Activated naive CD8-positive, alpha-beta T cell treated with anti-CD3 and anti-CD28 coated beads, Interleukin-2, amount 10 ng/mL, durations not matched to agents 7 days and 5 days (primary cell): ENCODE results near the gene OR6S1. TPM values are rescaled to one million over a fixed set of nuclear protein-coding genes. Genes with fewer than 3 reads are reported as not detected.
"Not testable (repeated sequence)": the region's sequence is repeated elsewhere in the genome, so short reads cannot be mapped to it uniquely, and the experiment has no call there.

Source experiments
- ATAC-seq: fragments of 150-1000 bp; cut with Tn5 transposase; one replicate; pipeline ENCODE4 v1.10.0; 2021; ENCODE audit warnings: low read depth, moderate library complexity
- POLR2A ChIA-PET: fragments of 350-600 bp; sonication (Branson Sonifier 250); formaldehyde crosslinking; loops from one replicate; lab custom pipeline; 2021; ENCODE audit warnings: antibody characterized with exemption; lab: Charles Lee
- DNase-seq: peaks from one replicate; pipeline ENCODE4 v3.0.0; 2021
- H3K27ac Mint-ChIP-seq: one replicate; pipeline ENCODE4 v1.8.0; 2022; ENCODE audit warnings: mild to moderate bottlenecking, mixed read lengths
- H3K27me3 Mint-ChIP-seq: one replicate; pipeline ENCODE4 v1.8.0; 2022; ENCODE audit warnings: mild to moderate bottlenecking, moderate library complexity, mixed read lengths
- H3K36me3 Mint-ChIP-seq: one replicate; pipeline ENCODE4 v1.8.0; 2021; ENCODE audit warnings: mild to moderate bottlenecking, mixed read lengths
- H3K4me1 Mint-ChIP-seq: one replicate; pipeline ENCODE4 v1.8.0; 2021; ENCODE audit warnings: mixed read lengths
- H3K4me3 Mint-ChIP-seq: one replicate; pipeline ENCODE4 v1.8.0; 2022; ENCODE audit warnings: mild to moderate bottlenecking, moderate library complexity, mixed read lengths
- H3K9me3 Mint-ChIP-seq: one replicate; pipeline ENCODE4 v1.8.0; 2021; ENCODE audit warnings: mixed read lengths
- total RNA-seq, 2 experiments: library from RNA; stranded (reverse); gene quantifications; one replicate each; pipeline ENCODE4 v1.2.3, GENCODE V29; 2021

The OR6S1 gene
- total RNA-seq, 2 experiments from 2014 or later = not detected

- Mint-ChIP-seq H3K4me3 (no peak overlapping the region), H3K27me3 (peaks cover 45% of the 10 kb centered on the region), H3K4me1 (peaks cover 36% of the 10 kb centered on the region), H3K9me3 (no peaks in the 10 kb centered on the region), H3K27ac (no peak overlapping the region), H3K36me3 (no peaks in the 10 kb centered on the region)
- DNase-seq = no peak
- no peak for ATAC-seq
- POLR2A ChIA-PET = no interaction called here
These were observed 18.4 kb upstream of the OR6S1 start for GRCh38 chr14:20659813-20660395.

- peaks cover 37% of the 10 kb centered on the region for H3K4me1 Mint-ChIP-seq
- H3K27me3 Mint-ChIP-seq = peaks cover 47% of the 10 kb centered on the region
- H3K27ac Mint-ChIP-seq = no peak overlapping the region
- POLR2A ChIA-PET = no interaction called here
- no peaks in the 10 kb centered on the region for H3K9me3 Mint-ChIP-seq
- H3K36me3 Mint-ChIP-seq = no peaks in the 10 kb centered on the region
- DNase-seq (no peak), ATAC-seq (no peak)
- no peak overlapping the region for H3K4me3 Mint-ChIP-seq
These were observed 17.8 kb upstream of the OR6S1 start for GRCh38 chr14:20659336-20659735.

- Mint-ChIP-seq H3K4me3 (no peak overlapping the region), H3K9me3 (no peaks in the 10 kb centered on the region), H3K27me3 (peaks cover 53% of the 10 kb centered on the region), H3K36me3 (no peaks in the 10 kb centered on the region), H3K27ac (no peak overlapping the region), H3K4me1 (peaks cover 40% of the 10 kb centered on the region)
- DNase-seq (no peak), ATAC-seq (no peak)
- POLR2A ChIA-PET = no interaction called here
These were observed 16.8 kb upstream of the OR6S1 start for GRCh38 chr14:20658246-20658645.

DNA sequence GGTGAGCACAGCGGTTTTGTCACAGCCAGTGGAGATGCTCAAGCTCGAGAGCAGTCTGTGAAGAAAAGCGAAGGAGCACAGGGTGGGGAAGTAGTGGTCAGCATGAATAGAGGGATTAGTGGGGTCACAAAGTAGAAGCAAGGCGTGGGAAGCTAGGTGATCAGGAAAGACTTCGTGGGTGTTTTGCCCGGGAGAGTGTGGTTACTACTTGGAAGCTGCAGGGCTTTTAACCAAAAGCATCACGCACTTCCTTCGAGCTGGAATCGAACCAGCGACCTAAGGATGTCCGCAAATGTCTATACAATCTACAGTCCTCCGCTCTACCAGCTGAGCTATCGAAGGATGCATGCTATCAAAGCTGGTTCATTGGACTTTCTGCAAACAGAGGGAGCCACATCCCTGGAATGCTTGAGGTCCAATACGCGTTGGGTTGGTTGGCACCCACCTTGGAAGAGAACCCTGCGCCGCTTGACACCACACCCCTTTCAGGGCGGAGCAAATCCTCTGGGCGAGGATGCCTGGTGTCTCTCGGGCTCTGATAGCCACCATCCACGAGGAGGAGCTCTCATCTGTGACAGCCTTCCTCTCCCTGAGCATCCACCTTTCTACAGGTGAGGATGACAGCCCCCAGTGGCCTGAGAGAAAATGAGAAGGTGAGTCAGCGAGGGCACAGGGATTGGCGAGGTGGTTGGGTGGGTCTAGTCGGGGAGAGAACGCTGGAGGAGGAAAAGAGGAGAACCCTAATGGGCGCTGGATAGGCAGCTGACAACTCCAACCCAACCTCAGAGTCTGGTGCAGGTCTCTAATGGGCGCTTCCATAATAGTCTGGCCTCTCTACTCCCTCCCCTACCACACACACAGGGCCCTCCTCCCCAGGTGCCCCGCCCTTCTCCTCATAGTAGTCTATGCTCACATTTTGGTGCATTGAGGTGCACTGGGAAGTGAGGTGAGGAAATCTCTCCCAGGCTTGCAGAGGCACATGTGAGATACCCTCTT, 16.0 kb upstream of the OR6S1 start:
- Mint-ChIP-seq H3K27ac (no peak overlapping the region), H3K27me3 (peaks cover 60% of the 10 kb centered on the region), H3K4me1 (peaks cover 39% of the 10 kb centered on the region), H3K9me3 (no peaks in the 10 kb centered on the region), H3K4me3 (no peak overlapping the region), H3K36me3 (no peaks in the 10 kb centered on the region)
- ATAC-seq (peak; percentile 61), DNase-seq (no peak)
- POLR2A ChIA-PET = no interaction called here

DNA sequence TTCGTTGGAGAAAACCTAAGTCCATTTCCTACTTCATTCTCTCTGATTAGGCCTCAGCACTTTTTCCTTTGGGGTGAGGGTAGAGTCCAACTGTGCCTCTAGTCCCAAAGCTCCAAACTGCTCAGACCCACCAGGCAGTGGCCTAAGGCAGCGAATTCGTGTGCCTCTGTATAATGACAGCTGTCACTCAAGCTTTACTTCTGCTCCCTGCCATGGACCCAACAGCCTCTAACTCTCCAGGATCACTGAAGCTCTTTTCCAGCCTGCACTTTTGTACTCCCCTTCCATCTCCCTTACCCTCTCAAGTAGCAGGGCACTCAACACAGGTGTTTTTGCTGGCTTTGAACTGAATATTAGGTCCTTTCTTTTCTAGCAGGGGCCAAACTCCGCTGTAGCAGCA, 14.8 kb upstream of the OR6S1 start:
- Mint-ChIP-seq H3K4me3 (no peak overlapping the region), H3K9me3 (no peaks in the 10 kb centered on the region), H3K27ac (no peak overlapping the region), H3K4me1 (peaks cover 29% of the 10 kb centered on the region), H3K36me3 (no peaks in the 10 kb centered on the region), H3K27me3 (peaks cover 73% of the 10 kb centered on the region)
- DNase-seq (no peak), ATAC-seq (no peak)
- POLR2A ChIA-PET = no interaction called here

DNA sequence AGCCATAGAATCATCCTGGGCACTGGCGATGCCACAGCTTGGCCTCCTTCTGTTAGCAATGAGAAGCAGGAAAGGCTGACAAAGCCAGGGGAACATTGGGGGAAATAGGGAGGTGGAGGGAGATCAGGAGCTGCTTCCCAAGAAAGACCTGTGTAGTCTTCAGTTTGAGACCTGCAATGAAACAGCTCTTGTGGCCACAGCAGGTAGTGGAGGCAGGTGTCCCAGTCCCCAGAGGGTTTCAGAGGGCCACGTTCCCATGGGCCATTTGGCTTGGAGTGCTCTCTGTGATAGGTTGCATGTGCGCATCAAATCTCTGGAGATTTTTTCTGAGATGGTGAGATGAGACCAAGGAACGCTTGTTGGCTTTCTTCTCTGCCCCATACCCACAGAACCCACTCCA, 14.4 kb upstream of the OR6S1 start:
- H3K36me3 Mint-ChIP-seq = no peaks in the 10 kb centered on the region
- no peaks in the 10 kb centered on the region for H3K9me3 Mint-ChIP-seq
- POLR2A ChIA-PET = no interaction called here
- ATAC-seq (no peak), DNase-seq (no peak)
- peaks cover 29% of the 10 kb centered on the region for H3K4me1 Mint-ChIP-seq
- no peak overlapping the region for H3K4me3 Mint-ChIP-seq
- H3K27me3 Mint-ChIP-seq = peaks cover 75% of the 10 kb centered on the region
- no peak overlapping the region for H3K27ac Mint-ChIP-seq

GRCh38 chr14:20652996-20653975, 11.8 kb upstream of the OR6S1 start:
- H3K36me3 Mint-ChIP-seq = no peaks in the 10 kb centered on the region
- ATAC-seq = peak; percentile 39
- peak overlapping the region; percentile 61 for H3K4me3 Mint-ChIP-seq
- peaks cover 26% of the 10 kb centered on the region for H3K4me1 Mint-ChIP-seq
- peaks cover 80% of the 10 kb centered on the region for H3K27me3 Mint-ChIP-seq
- H3K27ac Mint-ChIP-seq = no peak overlapping the region
- POLR2A ChIA-PET = interaction anchor here (0.5 to 1.0 kb wide), 3 partner anchors 28 kb away, joined by 3 read pairs; no protein-coding TSS in a partner anchor
- H3K9me3 Mint-ChIP-seq = no peaks in the 10 kb centered on the region
- no peak for DNase-seq

DNA sequence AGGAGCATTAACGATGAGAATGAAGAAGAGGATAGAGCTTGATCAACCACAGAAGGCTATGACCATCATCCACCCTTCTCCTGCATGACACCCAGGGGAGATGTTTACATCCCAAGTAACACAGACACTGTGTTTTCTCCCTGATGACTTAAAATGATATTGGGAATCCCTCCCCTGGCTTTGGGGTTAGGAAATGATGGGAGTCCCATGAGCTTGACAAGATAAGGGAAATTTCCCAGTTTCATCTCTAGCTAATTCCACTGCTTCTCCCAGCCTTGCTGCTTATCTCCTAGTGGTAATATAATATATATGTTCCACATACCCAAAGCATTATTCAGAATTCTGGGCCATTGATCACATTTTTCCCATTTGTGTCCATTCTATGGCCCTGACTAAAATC, 4.0 kb upstream of the OR6S1 start:
- no peak overlapping the region for H3K27ac Mint-ChIP-seq
- POLR2A ChIA-PET = interaction anchor here (0.7 kb wide), 1 partner anchor 23 kb away, joined by 3 read pairs; no protein-coding TSS in a partner anchor

GRCh38 chr14:20644520-20644919, 3.0 kb upstream of the OR6S1 start:
- ATAC-seq (no peak), DNase-seq (no peak)
- H3K4me1 Mint-ChIP-seq = no peaks in the 10 kb centered on the region
- H3K4me3 Mint-ChIP-seq = no peak overlapping the region
- no peaks in the 10 kb centered on the region for H3K9me3 Mint-ChIP-seq
- H3K27ac Mint-ChIP-seq = no peak overlapping the region
- H3K36me3 Mint-ChIP-seq = no peaks in the 10 kb centered on the region
- POLR2A ChIA-PET = no interaction called here
- H3K27me3 Mint-ChIP-seq = peaks cover 50% of the 10 kb centered on the region

More for the DNA sequence above, 4.0 kb upstream of the OR6S1 start:
- ATAC-seq (no peak), DNase-seq (no peak)
- H3K36me3 Mint-ChIP-seq = no peaks in the 10 kb centered on the region
- no peaks in the 10 kb centered on the region for H3K9me3 Mint-ChIP-seq
- H3K4me1 Mint-ChIP-seq = no peaks in the 10 kb centered on the region
- H3K4me3 Mint-ChIP-seq = no peak overlapping the region
- H3K27me3 Mint-ChIP-seq = peaks cover 55% of the 10 kb centered on the region

DNA sequence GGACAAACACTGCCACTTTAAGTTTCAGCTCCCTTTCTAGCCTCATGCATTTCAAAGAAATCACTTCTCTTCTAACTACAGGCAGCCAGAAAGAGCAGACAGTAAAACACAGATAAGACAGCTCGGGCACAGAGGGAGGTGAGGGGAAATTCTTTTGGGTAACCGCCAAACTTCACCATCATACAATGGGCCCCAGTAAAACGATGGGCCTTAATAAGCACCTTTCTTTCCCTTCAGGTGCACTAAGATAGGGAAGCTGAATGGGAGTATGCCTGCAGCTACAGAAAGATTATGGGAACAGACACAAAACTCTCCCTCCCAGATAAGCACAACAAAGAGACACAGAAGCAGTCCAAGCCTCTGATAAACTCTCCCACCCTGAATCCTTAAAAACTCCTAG, 1.3 kb upstream of the OR6S1 start:
- POLR2A ChIA-PET, H3K36me3 Mint-ChIP-seq, DNase-seq, H3K27ac Mint-ChIP-seq, H3K4me1 Mint-ChIP-seq, H3K4me3 Mint-ChIP-seq, ATAC-seq, H3K9me3 Mint-ChIP-seq: not testable (repeated sequence)
- H3K27me3 Mint-ChIP-seq = peaks cover 45% of the 10 kb centered on the region

GRCh38 chr14:20642182-20642581, 691 bp upstream of the OR6S1 start:
- Mint-ChIP-seq H3K27me3 (peaks cover 44% of the 10 kb centered on the region), H3K4me3 (no peak overlapping the region), H3K9me3 (no peaks in the 10 kb centered on the region), H3K4me1 (no peaks in the 10 kb centered on the region), H3K27ac (no peak overlapping the region), H3K36me3 (no peaks in the 10 kb centered on the region)
- ATAC-seq (no peak), DNase-seq (no peak)
- POLR2A ChIA-PET = no interaction called here

DNA sequence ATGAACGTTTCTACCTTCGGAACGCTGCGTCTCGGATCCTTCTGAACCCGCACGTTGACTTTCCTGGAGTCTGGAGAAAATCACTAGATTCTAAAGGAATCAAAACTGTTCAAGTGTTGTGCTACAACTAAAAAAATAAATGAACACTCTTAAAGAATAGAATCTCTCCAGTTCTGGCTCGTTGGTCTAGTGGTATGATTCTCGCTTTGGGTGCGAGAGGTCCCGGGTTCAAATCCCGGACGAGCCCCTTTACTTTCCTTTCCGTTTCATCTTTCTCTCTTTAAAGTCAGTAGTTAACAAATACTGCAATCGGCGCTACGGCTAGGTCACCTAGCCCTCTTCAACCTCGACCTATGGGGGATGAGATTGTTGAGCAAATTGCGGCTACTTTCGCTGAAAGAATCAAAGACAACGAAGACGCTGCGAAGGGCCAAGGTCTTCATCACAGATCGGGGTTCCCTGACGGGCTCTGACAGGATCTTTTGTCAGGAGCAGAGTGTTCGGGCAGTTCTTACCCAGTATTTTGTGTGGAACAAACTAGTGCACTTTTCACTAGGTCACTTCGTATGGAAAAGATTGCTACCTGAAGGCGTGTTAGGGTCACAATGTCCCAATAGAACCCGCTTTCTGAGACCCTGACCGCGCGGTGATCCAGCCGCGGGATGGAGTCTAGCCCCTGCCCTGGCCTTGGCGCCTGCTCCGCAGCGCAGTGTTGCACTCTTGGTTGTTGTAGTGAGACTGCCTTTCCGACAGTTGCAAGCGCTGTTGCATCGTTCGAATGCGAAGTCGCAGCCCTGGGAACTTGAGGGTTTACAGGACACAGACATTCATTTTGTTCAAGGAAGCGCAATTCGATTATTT, 8.4 kb downstream of the OR6S1 start:
- H3K27ac Mint-ChIP-seq = peak overlapping the region; percentile 81
- H3K4me1 Mint-ChIP-seq = peaks cover 27% of the 10 kb centered on the region
- ATAC-seq (peak; percentile 73), DNase-seq (peak; percentile 60)
- no peaks in the 10 kb centered on the region for H3K9me3 Mint-ChIP-seq
- H3K27me3 Mint-ChIP-seq = peaks cover 77% of the 10 kb centered on the region
- H3K4me3 Mint-ChIP-seq = peak overlapping the region; percentile 81
- POLR2A ChIA-PET = interaction anchor here (0.7 to 1.4 kb wide), 2 partner anchors 49 to 291 kb away, joined by 3 to 4 read pairs; no protein-coding TSS in a partner anchor
- H3K36me3 Mint-ChIP-seq = peaks cover 1% of the 10 kb centered on the region
